Glutamatergic neuron (in vitro differentiated cells): ENCODE data around the gene UNCX. TPM values are rescaled to one million over a fixed set of nuclear protein-coding genes. Genes with fewer than 3 reads are reported as not detected.
A peak's percentile ranks its signal among the peaks of the same experiment; 100 is the strongest.
"Not testable (repeated sequence)": the region's sequence is repeated elsewhere in the genome, so short reads cannot be mapped to it uniquely, and the experiment has no call there.

Experiments used
- DNase-seq: peaks from one replicate; pipeline ENCODE4 v3.0.0; 2022
- H3K27ac Mint-ChIP-seq: one replicate; pipeline ENCODE4 v1.8.0; 2020; ENCODE audit warnings: mild to moderate bottlenecking, mixed read lengths, inconsistent platforms; ENCODE audit not compliant: unreplicated experiment
- H3K27me3 Mint-ChIP-seq: one replicate; pipeline ENCODE4 v1.8.0; 2020; ENCODE audit warnings: mild to moderate bottlenecking, moderate library complexity, mixed read lengths, inconsistent platforms; ENCODE audit not compliant: unreplicated experiment
- H3K36me3 Mint-ChIP-seq: one replicate; pipeline ENCODE4 v1.8.0; 2020; ENCODE audit warnings: mild to moderate bottlenecking, mixed read lengths, inconsistent platforms; ENCODE audit not compliant: unreplicated experiment
- H3K4me1 Mint-ChIP-seq: one replicate; pipeline ENCODE4 v1.8.0; 2020; ENCODE audit warnings: mild to moderate bottlenecking, low read depth, mixed read lengths, inconsistent platforms; ENCODE audit not compliant: unreplicated experiment
- H3K4me3 Mint-ChIP-seq: one replicate; pipeline ENCODE4 v1.8.0; 2020; ENCODE audit warnings: mild to moderate bottlenecking, mixed read lengths, inconsistent platforms; ENCODE audit not compliant: unreplicated experiment
- H3K9me3 Mint-ChIP-seq: one replicate; pipeline ENCODE4 v1.8.0; 2020; ENCODE audit warnings: mild to moderate bottlenecking, moderate library complexity, mixed read lengths, inconsistent platforms; ENCODE audit not compliant: unreplicated experiment
- total RNA-seq: library from RNA; stranded (reverse); fragmentation: NEBNext Ultra II Directional; extraction: Animal tissue kit (Norgen Biotek cat#: 25700); gene quantifications from one replicate; pipeline ENCODE4 v1.2.1, GENCODE V29; 2021; ENCODE audit not compliant: unreplicated experiment
- TF ChIP-seq, protein P1 (sequence below): fragments of 200-600 bp; sonication (generic); IDR thresholded peaks from one replicate; pipeline ENCODE4 v1.5.0; 2021; ENCODE audit not compliant: partially characterized antibody, unreplicated experiment

Gene UNCX
- total RNA-seq, 1 donor from 2014 or later = 106 TPM

DNA sequence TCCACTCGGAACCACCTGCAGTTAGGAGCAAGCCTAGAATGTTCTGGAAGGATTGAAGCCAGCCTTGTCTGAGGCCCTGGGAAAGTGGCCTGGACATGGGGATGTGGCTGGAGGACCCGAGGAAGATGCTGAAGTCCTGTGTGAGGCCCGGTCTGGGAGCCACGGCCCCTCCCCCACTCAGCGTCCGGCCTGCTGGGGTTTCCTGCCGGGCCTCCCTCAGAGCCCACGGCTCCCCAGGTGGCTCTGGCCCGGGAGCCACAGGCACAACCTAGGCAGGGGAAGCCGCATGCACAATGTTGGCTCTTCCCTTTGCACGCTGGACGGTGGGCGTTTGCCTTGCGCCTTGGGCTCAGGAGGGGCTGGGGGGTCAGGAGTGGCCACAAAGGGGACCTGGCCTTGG is 39.0 kb downstream of the UNCX start:
- Mint-ChIP-seq H3K4me1 (peaks cover 6% of the 10 kb centered on the region), H3K27ac (no peak overlapping the region), H3K27me3 (peaks cover 11% of the 10 kb centered on the region), H3K36me3 (no peaks in the 10 kb centered on the region), H3K9me3 (peaks cover 15% of the 10 kb centered on the region), H3K4me3 (no peak overlapping the region)
- TF ChIP-seq, protein P1, sequence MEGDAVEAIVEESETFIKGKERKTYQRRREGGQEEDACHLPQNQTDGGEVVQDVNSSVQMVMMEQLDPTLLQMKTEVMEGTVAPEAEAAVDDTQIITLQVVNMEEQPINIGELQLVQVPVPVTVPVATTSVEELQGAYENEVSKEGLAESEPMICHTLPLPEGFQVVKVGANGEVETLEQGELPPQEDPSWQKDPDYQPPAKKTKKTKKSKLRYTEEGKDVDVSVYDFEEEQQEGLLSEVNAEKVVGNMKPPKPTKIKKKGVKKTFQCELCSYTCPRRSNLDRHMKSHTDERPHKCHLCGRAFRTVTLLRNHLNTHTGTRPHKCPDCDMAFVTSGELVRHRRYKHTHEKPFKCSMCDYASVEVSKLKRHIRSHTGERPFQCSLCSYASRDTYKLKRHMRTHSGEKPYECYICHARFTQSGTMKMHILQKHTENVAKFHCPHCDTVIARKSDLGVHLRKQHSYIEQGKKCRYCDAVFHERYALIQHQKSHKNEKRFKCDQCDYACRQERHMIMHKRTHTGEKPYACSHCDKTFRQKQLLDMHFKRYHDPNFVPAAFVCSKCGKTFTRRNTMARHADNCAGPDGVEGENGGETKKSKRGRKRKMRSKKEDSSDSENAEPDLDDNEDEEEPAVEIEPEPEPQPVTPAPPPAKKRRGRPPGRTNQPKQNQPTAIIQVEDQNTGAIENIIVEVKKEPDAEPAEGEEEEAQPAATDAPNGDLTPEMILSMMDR = no peak
- DNase-seq = no peak

DNA sequence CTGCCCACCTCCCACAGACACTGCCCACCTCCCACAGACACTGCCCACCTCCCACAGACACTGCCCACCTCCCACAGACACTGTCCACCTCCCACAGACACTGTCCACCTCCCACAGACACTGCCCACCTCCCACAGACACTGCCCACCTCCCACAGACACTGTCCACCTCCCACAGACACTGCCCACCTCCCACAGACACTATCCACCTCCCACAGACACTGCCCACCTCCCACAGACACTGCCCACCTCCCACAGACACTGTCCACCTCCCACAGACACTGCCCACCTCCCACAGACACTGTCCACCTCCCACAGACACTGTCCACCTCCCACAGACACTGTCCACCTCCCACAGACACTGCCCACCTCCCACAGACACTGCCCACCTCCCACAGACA is 39.5 kb downstream of the UNCX start:
- H3K4me1 Mint-ChIP-seq, H3K36me3 Mint-ChIP-seq, H3K4me3 Mint-ChIP-seq, H3K27ac Mint-ChIP-seq, DNase-seq: not testable (repeated sequence)
- H3K27me3 Mint-ChIP-seq = peaks cover 11% of the 10 kb centered on the region
- peaks cover 15% of the 10 kb centered on the region for H3K9me3 Mint-ChIP-seq

DNA sequence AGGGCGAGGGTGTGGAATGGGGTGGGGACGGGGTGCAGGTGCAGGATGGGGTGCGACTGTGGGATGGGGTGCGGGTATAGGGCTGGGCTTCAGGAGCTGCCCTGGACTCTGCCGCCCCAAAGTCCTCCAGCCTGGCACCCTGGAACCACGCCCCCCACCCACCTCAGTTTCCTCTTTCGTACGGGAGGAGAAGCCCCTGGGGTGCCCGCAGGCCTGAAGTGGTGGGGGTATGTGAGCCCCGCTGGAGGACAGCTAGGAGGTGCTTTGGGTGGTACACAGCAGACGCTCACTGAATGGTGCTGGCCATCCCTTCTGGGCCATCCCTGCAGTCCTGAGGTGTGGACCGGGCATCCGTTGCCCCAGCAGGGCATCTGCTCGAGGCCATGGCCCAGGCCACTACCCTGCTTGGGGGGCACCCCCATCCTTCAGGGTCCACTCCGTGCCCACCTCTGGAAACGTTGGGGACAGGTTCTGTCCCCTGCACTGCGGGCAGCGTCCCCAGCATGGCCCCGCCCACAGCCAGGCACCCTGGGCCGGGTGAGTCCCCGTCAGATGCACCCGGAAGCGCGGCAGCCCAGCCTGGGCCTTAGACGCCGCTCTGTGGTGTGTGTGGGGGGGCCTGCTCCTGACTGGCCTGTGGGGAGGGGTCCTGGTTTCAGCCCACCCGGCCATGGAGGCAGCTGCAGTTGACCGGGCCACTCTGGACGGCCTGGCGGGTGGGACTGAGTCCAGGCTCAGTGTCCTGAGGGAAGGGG is 41.6 kb downstream of the UNCX start:
- DNase-seq = peak; percentile 44
- Mint-ChIP-seq H3K36me3 (peaks cover 13% of the 10 kb centered on the region), H3K4me1 (no peaks in the 10 kb centered on the region), H3K4me3 (no peak overlapping the region), H3K27ac (peak overlapping the region; percentile 88), H3K27me3 (peaks cover 18% of the 10 kb centered on the region), H3K9me3 (peaks cover 15% of the 10 kb centered on the region)
- TF ChIP-seq, protein P1 = no peak

DNA sequence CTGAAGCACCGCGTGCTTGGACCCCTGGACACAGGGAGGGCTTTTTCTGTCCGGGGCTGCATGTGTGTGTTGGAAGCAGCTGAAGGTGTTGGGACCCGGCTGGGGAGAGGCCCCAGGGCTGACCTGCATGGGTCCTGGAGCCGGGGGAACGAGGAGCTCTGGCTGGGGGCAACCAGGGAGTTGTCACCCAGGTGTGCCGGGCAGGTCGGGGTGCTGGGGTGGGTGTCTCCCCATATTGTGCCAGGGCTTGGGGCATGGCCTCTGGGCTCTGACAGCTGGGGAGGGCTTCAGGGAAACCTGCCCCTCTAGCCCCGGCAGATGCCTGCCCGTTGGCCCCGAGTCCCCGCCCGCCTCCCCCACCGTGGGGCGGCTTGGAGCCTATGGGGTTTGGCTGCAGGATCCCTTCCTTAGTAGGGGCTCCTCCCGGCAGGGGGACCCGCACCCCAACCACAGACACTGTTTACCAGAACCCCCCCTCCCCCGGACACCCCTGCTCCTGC is 42.3 kb downstream of the UNCX start:
- Mint-ChIP-seq H3K4me3 (no peak overlapping the region), H3K27me3 (peaks cover 18% of the 10 kb centered on the region), H3K27ac (peak overlapping the region; percentile 89), H3K9me3 (peaks cover 15% of the 10 kb centered on the region), H3K4me1 (no peaks in the 10 kb centered on the region), H3K36me3 (peaks cover 13% of the 10 kb centered on the region)
- TF ChIP-seq, protein P1 = no peak
- DNase-seq = no peak

DNA sequence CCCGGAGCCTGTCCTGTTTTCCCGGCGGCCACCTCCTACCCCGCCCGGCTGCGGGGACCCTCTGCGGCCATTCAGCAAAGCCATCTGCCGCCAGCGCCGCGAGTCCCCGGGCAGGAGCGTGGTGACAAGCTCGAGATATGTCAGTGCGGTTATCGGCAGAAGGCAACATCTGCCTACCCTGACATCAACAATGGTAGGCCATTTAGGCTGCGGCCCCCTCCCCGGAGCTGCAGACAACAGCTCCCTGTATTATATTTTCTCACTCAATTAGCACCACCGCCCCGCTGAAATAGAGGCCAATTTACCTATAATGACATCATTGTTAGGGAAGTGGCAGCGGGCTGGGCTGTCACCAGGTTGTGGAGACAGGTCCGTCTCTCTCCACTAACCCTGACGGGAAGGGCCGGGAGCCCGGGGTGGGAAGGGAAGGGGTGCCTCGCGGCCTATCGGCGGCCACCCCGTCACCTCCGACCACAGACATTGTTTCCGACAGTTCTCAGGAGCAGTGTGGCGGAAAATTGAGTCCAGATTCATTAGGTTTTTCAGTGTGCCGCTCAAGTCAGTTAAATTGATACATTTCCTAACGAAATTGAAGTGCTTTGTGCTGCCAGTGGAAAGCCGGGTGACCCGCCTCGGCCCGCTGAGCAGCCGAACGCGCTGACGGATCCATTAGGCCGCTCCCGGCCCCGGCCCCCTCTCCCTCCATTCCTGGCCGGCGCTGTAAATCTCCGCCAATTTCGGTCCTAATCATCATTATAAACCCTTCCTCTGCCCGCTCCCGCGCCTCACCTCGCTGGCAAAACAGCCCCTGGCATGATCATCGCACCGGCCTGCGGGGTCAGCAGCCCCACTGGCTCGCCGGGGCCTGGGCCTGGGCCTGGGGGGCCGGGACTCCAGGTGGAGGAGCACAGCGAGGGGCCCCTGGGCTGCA is 43.0 kb downstream of the UNCX start:
- peaks cover 13% of the 10 kb centered on the region for H3K36me3 Mint-ChIP-seq

More for the DNA sequence above, 43.0 kb downstream of the UNCX start:
- TF ChIP-seq, protein P1 = no peak
- Mint-ChIP-seq H3K9me3 (peaks cover 15% of the 10 kb centered on the region), H3K4me1 (no peaks in the 10 kb centered on the region), H3K27ac (peak overlapping the region; percentile 89), H3K4me3 (peak overlapping the region; percentile 42), H3K27me3 (peaks cover 18% of the 10 kb centered on the region)
- peak; percentile 92 for DNase-seq
